Natural killer cell (primary cell): ENCODE data around the gene TOR4A. TPM values are rescaled to one million over a fixed set of nuclear protein-coding genes. Genes with fewer than 3 reads are reported as not detected.

Source experiments
- ATAC-seq, 3 donors: fragments of 150-1000 bp in 2 of 3; fragments of 200-7000 bp in 1 of 3; cut with Tn5 transposase; 1 replicate in 1 of 3; 2 replicates in 2 of 3; pipeline ENCODE4 v1.10.0; 2021; ENCODE audit warnings: mild to moderate bottlenecking in 2 of 3, moderate library complexity in 2 of 3
- DNase-seq, 2 donors: peaks; one replicate each; pipeline versions ENCODE4 v3.0.0 to v3.0.0-alpha.2; 2013 to 2021; ENCODE audit warnings: mixed read lengths in 1 of 2
- H3K27ac ChIP-seq: one replicate; pipeline ENCODE4 v1.5.1; 2013; ENCODE audit warnings: mild to moderate bottlenecking, low read length
- H3K27me3 ChIP-seq: one replicate; pipeline ENCODE4 v1.6.1; 2013; ENCODE audit warnings: low read length; ENCODE audit not compliant: control insufficient read depth, insufficient read depth
- H3K36me3 ChIP-seq: one replicate; pipeline ENCODE4 v1.6.1; 2013; ENCODE audit warnings: low read length; ENCODE audit not compliant: control insufficient read depth, insufficient read depth
- H3K4me1 ChIP-seq: one replicate; pipeline ENCODE4 v1.6.1; 2013; ENCODE audit warnings: low read length; ENCODE audit not compliant: control insufficient read depth, insufficient read depth
- H3K4me3 ChIP-seq: one replicate; pipeline ENCODE4 v1.5.1; 2013; ENCODE audit warnings: low read length
- H3K9me3 ChIP-seq: one replicate; pipeline ENCODE4 v1.6.1; 2013; ENCODE audit warnings: low read length; ENCODE audit not compliant: control insufficient read depth, insufficient read depth
- H3K27ac Mint-ChIP-seq, 2 donors: one replicate each; pipeline ENCODE4 v1.8.0; 2022; ENCODE audit warnings: mild to moderate bottlenecking in 2 of 2, mixed read lengths in 2 of 2, moderate library complexity in 1 of 2
- H3K27me3 Mint-ChIP-seq, 2 donors: one replicate each; pipeline ENCODE4 v1.8.0; 2022; ENCODE audit warnings: low read depth in 2 of 2, mixed read lengths in 2 of 2
- H3K36me3 Mint-ChIP-seq: one replicate; pipeline ENCODE4 v1.8.0; 2022; ENCODE audit warnings: mixed read lengths
- H3K4me1 Mint-ChIP-seq, 2 donors: one replicate each; pipeline ENCODE4 v1.8.0; 2022; ENCODE audit warnings: mixed read lengths in 2 of 2
- H3K4me3 Mint-ChIP-seq: one replicate; pipeline ENCODE4 v1.8.0; 2022; ENCODE audit warnings: mild to moderate bottlenecking, moderate library complexity, mixed read lengths
- H3K9me3 Mint-ChIP-seq, 2 donors: one replicate each; pipeline ENCODE4 v1.8.0; 2022; ENCODE audit warnings: mixed read lengths in 2 of 2
- WGBS: methylation state at CpG from one replicate; pipeline ENCODE4 v1.1.7; 2013; ENCODE audit warnings: missing lambda C conversion rate; ENCODE audit not compliant: insufficient coverage; 5-methylcytosine and 5-hydroxymethylcytosine counted together
- intact Hi-C: fragments of 100-400 bp; cut with micrococcal nuclease; formaldehyde crosslinking; loops from one replicate; pipeline ENCODE4 v1.14.2; 2022
- total RNA-seq, 4 donors: library from RNA; stranded (reverse); fragments of 120-200 nt in 1 of 4; gene quantifications; one replicate each; pipeline versions ENCODE4 v1.2.3 to v1.2.4, GENCODE V29; 2013 to 2022
- TF ChIP-seq, protein P1 (sequence below): fragments of 200-600 bp; IDR thresholded peaks from one replicate; pipeline ENCODE4 v1.8.0; 2022; ENCODE audit warnings: antibody characterized with exemption

TOR4A gene
- total RNA-seq, 3 donors from 2014 or later (not counting 1 experiment from before 2014, with no cell fraction given) = 16.3 to 24.6 (median 19.2) TPM

DNA sequence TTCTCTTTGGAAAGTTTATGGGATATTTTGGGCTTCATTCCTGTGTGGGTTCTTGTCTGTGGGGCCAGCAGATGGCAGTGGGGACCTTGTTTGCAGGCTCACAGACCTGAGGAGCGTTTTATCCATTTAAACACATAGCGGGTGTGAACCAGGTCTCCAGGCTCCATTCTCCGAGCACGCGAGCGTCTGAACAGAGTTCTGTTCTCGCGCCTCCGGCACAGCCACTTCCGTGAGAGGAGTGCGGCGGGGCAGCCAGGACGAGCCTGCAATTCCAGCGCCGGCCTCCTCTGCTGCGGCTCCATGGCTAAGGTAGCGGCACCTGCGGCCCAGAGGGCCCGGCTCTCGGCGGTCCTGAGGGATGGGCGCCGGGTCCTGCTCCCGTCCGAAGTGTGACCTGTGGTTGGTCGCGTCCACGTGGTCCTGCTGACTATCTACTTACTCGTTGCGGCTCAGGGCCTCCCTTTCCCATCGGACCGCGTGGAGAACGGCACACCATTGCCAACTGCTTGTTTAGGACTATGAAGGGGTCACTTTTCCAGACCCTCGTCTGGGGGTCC lies 17.2 kb downstream of the TOR4A start:
- H3K9me3 Mint-ChIP-seq = no peaks in the 10 kb centered on the region
- DNase-seq (peak in 1 of 2 donors; percentile 42), ATAC-seq (peak in 2 of 3 donors; percentile 23 to 24)
- Histone ChIP-seq H3K4me1 (peaks cover 15% of the 10 kb centered on the region), H3K9me3 (no peaks in the 10 kb centered on the region), H3K4me3 (no peak overlapping the region), H3K27me3 (peaks cover 32% of the 10 kb centered on the region), H3K36me3 (no peaks in the 10 kb centered on the region), H3K27ac (no peak overlapping the region)
- peaks cover 9 to 17% of the 10 kb centered on the region in 2 donors for H3K27me3 Mint-ChIP-seq
- intact Hi-C loops = loop anchor here (2.0 to 10.0 kb wide), 2 partner anchors 112 to 230 kb away; no protein-coding TSS in a partner anchor
- H3K4me3 Mint-ChIP-seq = peak overlapping the region; percentile 80
- no peaks in the 10 kb centered on the region for H3K36me3 Mint-ChIP-seq
- WGBS = 20% methylated on average over 35 of the region's 35 CpGs
- TF ChIP-seq, protein P1, sequence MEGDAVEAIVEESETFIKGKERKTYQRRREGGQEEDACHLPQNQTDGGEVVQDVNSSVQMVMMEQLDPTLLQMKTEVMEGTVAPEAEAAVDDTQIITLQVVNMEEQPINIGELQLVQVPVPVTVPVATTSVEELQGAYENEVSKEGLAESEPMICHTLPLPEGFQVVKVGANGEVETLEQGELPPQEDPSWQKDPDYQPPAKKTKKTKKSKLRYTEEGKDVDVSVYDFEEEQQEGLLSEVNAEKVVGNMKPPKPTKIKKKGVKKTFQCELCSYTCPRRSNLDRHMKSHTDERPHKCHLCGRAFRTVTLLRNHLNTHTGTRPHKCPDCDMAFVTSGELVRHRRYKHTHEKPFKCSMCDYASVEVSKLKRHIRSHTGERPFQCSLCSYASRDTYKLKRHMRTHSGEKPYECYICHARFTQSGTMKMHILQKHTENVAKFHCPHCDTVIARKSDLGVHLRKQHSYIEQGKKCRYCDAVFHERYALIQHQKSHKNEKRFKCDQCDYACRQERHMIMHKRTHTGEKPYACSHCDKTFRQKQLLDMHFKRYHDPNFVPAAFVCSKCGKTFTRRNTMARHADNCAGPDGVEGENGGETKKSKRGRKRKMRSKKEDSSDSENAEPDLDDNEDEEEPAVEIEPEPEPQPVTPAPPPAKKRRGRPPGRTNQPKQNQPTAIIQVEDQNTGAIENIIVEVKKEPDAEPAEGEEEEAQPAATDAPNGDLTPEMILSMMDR = no peak
- peaks cover 0 to 16% of the 10 kb centered on the region in 2 donors for H3K4me1 Mint-ChIP-seq
- H3K27ac Mint-ChIP-seq = no peak overlapping the region

DNA sequence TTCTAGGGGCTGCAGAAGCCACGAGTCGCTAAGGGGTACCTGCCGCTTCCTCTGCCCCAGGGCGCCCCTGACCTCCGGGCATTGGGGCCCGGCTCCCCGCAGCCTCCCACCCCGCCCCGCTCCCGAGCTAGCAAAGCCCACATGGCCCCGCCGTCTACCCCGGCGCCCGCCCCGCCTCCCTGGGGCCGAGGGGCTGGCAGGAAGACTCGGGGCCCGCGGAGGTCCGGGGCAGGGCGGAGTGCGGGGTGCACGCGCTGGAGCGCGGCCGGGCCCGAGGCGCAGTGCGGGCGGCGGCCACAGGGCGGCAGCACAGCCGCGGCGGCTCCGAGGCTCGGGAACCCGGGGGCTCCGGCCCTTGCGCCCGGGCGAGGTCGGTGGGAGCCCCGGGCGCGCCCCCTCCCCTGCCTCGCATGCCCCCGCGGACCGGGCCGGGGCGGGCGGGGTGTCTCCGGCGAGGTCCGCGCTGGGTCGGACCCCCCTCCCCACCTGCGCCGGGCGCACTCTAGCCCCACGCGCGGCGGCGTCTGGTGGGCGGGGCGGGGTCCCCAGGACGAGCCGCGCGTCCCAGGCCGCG lies 17.8 kb downstream of the TOR4A start:
- WGBS = under 1% methylated on average over 76 of the region's 76 CpGs
- Mint-ChIP-seq H3K9me3 (no peaks in the 10 kb centered on the region), H3K4me3 (peak overlapping the region; percentile 17), H3K4me1 (peaks cover 0 to 16% of the 10 kb centered on the region in 2 donors), H3K27ac (no peak overlapping the region), H3K36me3 (no peaks in the 10 kb centered on the region), H3K27me3 (peaks cover 9 to 17% of the 10 kb centered on the region in 2 donors)
- H3K4me1 ChIP-seq = peaks cover 18% of the 10 kb centered on the region
- no peaks in the 10 kb centered on the region for H3K9me3 ChIP-seq
- no peak overlapping the region for H3K4me3 ChIP-seq
- peaks cover 38% of the 10 kb centered on the region for H3K27me3 ChIP-seq
- peak; percentile 91 to 96 (median 94) for ATAC-seq
- H3K36me3 ChIP-seq = no peaks in the 10 kb centered on the region
- TF ChIP-seq, protein P1 = peak; percentile 64
- peak; percentile 72 to 75 for DNase-seq
- intact Hi-C loops = loop anchor here (2.0 to 10.0 kb wide), 2 partner anchors 111 to 229 kb away; no protein-coding TSS in a partner anchor
- H3K27ac ChIP-seq = no peak overlapping the region

DNA sequence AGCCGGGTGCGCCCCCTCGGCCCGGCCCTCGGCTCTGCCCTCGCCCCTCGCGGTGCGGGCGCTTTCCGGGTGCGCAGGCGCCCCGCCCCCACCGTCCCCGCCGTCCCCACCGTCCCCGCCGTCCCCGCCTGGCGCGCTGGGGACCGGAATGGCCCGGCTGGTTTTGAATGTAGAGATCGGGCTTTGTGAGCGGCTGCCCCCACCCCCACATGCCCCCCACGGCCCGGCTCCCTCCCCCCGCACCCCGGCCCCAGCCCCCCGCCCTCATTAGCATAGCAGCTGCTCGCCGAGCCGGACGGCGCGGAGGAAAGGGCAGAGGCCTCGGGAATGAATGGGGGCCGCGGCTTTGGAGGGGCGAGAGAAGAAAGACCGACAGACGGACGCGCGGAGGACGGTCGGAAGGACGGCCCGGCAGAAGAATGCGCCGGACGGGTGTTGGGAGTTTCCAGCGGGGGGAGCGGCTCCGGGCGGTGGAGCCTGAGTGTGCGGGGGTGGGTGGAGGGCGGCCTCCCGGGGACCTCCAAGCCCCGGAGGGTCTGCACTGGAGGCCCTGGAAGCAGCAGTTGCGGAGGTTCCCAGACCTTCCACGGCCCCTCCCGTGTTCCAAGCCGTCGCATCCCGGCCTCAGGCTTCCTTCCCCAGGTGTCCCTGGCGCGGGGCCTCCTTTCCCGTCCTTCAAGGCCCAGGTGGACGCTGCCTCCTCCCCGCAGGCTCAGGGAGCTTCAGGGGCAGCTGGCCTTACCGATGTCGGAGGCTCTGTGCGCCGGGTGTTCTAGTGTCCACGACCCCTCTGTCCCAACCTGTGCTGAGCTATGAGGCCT lies 18.5 kb downstream of the TOR4A start:
- ATAC-seq (peak; percentile 19 to 25 (median 20)), DNase-seq (no peak)
- Mint-ChIP-seq H3K4me1 (peaks cover 0 to 20% of the 10 kb centered on the region in 2 donors), H3K9me3 (no peaks in the 10 kb centered on the region), H3K27ac (no peak overlapping the region), H3K4me3 (peak overlapping the region; percentile 78), H3K36me3 (no peaks in the 10 kb centered on the region), H3K27me3 (peaks cover 9 to 17% of the 10 kb centered on the region in 2 donors)
- 23% methylated on average over 61 of the region's 78 CpGs for WGBS
- no peaks in the 10 kb centered on the region for H3K36me3 ChIP-seq
- no peak overlapping the region for H3K4me3 ChIP-seq
- H3K9me3 ChIP-seq = no peaks in the 10 kb centered on the region
- peaks cover 39% of the 10 kb centered on the region for H3K27me3 ChIP-seq
- H3K27ac ChIP-seq = no peak overlapping the region
- TF ChIP-seq, protein P1 = no peak
- peaks cover 25% of the 10 kb centered on the region for H3K4me1 ChIP-seq
- intact Hi-C loops = loop anchor here (2.0 to 10.0 kb wide), 2 partner anchors 111 to 229 kb away; no protein-coding TSS in a partner anchor
